Epithelial cell of proximal tubule (primary cell): Measurements from ENCODE around the gene MIDN. TPM values are rescaled to one million over a fixed set of nuclear protein-coding genes. Genes with fewer than 3 reads are reported as not detected.

Source experiments
- DNase-seq: peaks from one replicate; pipeline ENCODE4 v3.0.0-alpha.2; 2011; ENCODE audit warnings: low read depth
- H3K4me3 ChIP-seq: 2 replicates; pipeline ENCODE4 v1.5.1; 2011; ENCODE audit warnings: low read depth, mild to moderate bottlenecking, low read length
- total RNA-seq: library from RNA; depleted of rRNA; stranded (reverse); fragments of >200 nt; gene quantifications from 2 replicates; pipeline ENCODE4 v1.2.3, GENCODE V29; 2015
- TF ChIP-seq, protein P1 (sequence below): conservative IDR thresholded peaks from 2 replicates; pipeline ENCODE4 v1.5.1; 2012; ENCODE audit warnings: low read depth, mild to moderate bottlenecking, low read length

MIDN gene
- total RNA-seq, 1 donor from 2014 or later = 66.3 TPM

GRCh38 chr19:1222394-1222793, 26.0 kb upstream of the MIDN start:
- H3K4me3 ChIP-seq = no peak overlapping the region
- TF ChIP-seq, protein P1, sequence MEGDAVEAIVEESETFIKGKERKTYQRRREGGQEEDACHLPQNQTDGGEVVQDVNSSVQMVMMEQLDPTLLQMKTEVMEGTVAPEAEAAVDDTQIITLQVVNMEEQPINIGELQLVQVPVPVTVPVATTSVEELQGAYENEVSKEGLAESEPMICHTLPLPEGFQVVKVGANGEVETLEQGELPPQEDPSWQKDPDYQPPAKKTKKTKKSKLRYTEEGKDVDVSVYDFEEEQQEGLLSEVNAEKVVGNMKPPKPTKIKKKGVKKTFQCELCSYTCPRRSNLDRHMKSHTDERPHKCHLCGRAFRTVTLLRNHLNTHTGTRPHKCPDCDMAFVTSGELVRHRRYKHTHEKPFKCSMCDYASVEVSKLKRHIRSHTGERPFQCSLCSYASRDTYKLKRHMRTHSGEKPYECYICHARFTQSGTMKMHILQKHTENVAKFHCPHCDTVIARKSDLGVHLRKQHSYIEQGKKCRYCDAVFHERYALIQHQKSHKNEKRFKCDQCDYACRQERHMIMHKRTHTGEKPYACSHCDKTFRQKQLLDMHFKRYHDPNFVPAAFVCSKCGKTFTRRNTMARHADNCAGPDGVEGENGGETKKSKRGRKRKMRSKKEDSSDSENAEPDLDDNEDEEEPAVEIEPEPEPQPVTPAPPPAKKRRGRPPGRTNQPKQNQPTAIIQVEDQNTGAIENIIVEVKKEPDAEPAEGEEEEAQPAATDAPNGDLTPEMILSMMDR = no peak
- DNase-seq = no peak

DNA sequence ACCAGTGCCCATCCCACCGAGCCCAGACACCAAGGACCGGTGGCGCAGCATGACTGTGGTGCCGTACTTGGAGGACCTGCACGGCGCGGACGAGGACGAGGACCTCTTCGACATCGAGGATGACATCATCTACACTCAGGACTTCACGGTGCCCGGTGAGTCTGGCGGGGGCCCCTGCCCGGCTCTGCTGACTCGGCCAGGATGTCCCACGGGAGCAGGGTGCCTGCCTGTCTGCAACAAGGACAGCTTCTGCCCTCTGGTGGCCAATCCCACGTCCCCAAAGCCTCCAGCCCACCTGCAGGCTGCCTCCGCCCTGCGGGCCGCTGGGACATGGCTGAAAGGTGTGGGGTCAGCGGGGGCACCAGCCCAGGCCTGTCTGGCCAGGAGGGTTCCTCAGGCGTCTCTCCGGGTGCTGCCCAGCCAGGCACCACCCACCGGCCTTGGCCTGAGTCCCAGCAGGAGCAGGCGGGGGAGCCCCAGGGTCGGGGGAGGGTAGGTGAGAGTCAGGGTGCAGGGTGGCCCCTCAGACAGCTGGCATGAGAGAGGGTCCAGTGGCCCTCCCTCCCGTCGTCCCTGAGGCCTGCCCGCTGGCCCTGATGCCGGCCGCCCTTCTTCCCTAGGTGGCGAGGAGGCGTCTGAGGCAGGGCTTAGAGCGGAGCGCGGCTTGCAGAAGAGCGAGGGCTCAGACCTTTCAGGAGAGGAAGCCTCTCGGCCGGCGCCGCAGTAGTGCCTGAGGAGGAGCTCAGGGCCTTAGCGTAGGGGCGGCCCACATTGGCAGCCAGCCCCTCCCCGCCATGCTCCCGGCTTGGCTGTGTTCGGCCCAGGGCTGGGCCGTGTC, 25.1 kb upstream of the MIDN start:
- TF ChIP-seq, protein P1 = peak; percentile 51
- no peak overlapping the region for H3K4me3 ChIP-seq
- no peak for DNase-seq

DNA sequence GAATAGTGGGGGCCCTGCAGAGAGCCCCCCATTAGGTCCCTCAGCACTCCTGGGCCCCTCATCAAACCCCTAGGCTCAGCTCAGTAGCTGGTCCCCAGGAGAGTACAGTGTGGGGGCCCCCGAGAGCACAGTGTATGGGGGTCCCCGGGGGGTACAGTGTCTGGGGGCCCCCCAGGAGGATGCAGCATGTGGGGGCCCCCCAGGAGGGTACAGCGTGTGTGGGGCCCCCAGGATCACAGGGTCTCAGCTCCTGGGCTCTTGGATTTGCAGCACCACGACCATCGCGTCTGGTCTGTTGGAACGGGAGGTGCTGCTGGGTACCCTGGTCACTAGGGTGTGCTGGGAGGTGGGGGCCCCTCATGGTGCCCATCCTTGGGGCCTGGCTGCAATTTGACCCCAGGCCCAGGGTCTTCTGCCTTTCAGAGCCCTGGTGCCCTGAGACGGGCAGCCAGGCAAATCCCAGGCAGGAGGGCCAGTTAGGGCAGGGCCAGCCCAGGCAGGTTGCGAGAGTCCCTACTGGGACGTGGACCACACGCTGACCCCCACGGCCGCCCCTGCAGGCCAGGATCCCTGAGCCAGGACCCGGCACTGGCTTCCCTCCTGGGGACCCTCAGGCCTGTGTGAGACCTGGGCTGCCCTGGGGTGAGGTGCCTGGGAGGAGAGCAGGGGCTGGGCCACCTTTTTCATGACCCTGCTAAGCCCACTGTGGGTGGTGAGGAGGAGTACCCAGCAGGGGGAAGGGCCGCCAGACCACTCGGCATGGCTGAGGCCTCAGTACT, 24.1 kb upstream of the MIDN start:
- DNase-seq = no peak
- no peak overlapping the region for H3K4me3 ChIP-seq
- TF ChIP-seq, protein P1 = no peak

- DNase-seq = no peak
These were observed 23.5 kb upstream of the MIDN start for GRCh38 chr19:1224847-1225246.

GRCh38 chr19:1225440-1226226, 22.8 kb upstream of the MIDN start:
- TF ChIP-seq, protein P1 = no peak
- no peak overlapping the region for H3K4me3 ChIP-seq
- DNase-seq = no peak

More at GRCh38 chr19:1224847-1225246, 23.5 kb upstream of the MIDN start:
- TF ChIP-seq, protein P1 = no peak
- no peak overlapping the region for H3K4me3 ChIP-seq

DNA sequence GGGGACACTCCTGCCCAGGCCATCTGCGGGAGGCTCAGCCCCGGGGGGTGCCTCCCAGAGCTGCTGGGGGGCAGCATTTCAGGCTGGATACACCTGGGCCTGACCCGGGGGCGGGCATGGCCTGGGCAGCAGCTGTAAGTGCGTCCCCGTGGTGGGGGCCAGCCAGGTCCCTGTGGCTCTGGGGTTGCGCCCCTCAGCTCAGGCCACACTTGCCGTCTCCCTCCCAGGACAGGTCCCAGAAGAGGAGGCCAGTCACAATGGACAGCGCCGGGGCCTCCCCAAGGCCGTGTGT, 22.2 kb upstream of the MIDN start:
- TF ChIP-seq, protein P1 = no peak
- no peak overlapping the region for H3K4me3 ChIP-seq
- DNase-seq = no peak
